HCT116 (cell line): ENCODE measurements around the gene ACTN4. TPM values are rescaled to one million over a fixed set of nuclear protein-coding genes. Genes with fewer than 3 reads are reported as not detected.

ENCODE experiments used
- ATAC-seq: fragments of 200-7000 bp; cut with Tn5 transposase; 2 replicates; pipeline ENCODE4 v1.9.1; 2020; ENCODE audit warnings: mild to moderate bottlenecking, moderate library complexity
- BruUV-seq: library from RNA; stranded (reverse); fragments of 400-500 nt; replicated peaks from 2 replicates; lab custom pipeline; 2021; lab: Mats Ljungman, UMichigan
- CTCF ChIA-PET: fragments of 300-600 bp; sonication (Branson Sonifier 250); formaldehyde crosslinking; loops from one replicate; lab custom pipeline; 2021; ENCODE audit warnings: antibody characterized with exemption; lab: Charles Lee
- POLR2A ChIA-PET: fragments of 300-600, 350-600 bp; sonication (Branson Sonifier 250); formaldehyde crosslinking; loops from one replicate; lab custom pipeline; 2021; ENCODE audit warnings: antibody characterized with exemption; lab: Charles Lee
- RAD21 ChIA-PET, 2 experiments: fragments of 300-600 bp; sonication (Branson Sonifier 250); formaldehyde crosslinking; loops; one replicate each; lab custom pipeline; 2023; ENCODE audit warnings: low total read pairs in 2 of 2; ENCODE audit not compliant: uncharacterized antibody in 2 of 2, unreplicated experiment in 2 of 2, low non-redundant PET in 1 of 2; lab: Charles Lee
- DNase-seq: peaks from one replicate; pipeline ENCODE4 v3.0.0-alpha.2; 2010; ENCODE audit warnings: low read depth, low spot score
- H2AFZ ChIP-seq: fragments of 200-600 bp; shearing (Covaris generic), sonication (generic); 2 replicates; pipeline ENCODE4 v1.6.1; 2017; ENCODE audit warnings: low read depth, mixed run types, mixed read lengths, antibody characterized with exemption, low read length; ENCODE audit not compliant: poor library complexity, severe bottlenecking
- H3K27ac ChIP-seq: 2 replicates; pipeline ENCODE4 v1.5.1; 2012; ENCODE audit warnings: low read depth, low read length
- H3K27me3 ChIP-seq: fragments of 200-600 bp; sonication (generic); 2 replicates; pipeline ENCODE4 v1.6.1; 2016; ENCODE audit warnings: mixed run types, low read length, mixed read lengths; ENCODE audit not compliant: insufficient read depth
- H3K36me3 ChIP-seq, 2 experiments: fragments of 200-500 bp in 1 of 2; fragments of 200-600 bp in 1 of 2; sonication (Bioruptor generic) in 1 of 2; sonication (generic) in 1 of 2; 2 replicates each; pipeline versions ENCODE4 v1.5.1 to v1.6.1; 2014 to 2016; ENCODE audit warnings: low read length in 2 of 2, inconsistent platforms in 1 of 2, mixed read lengths in 1 of 2, mixed run types in 1 of 2; ENCODE audit not compliant: insufficient read depth in 2 of 2, control insufficient read depth in 1 of 2
- H3K4me1 ChIP-seq, 2 experiments: fragments of 200-600 bp in 1 of 2; sonication (generic) in 1 of 2; 2 replicates each; pipeline versions ENCODE4 v1.5.1 to v1.6.1; 2012 to 2017; ENCODE audit warnings: low read length in 2 of 2, inconsistent platforms in 1 of 2, mild to moderate bottlenecking in 1 of 2, mixed read lengths in 1 of 2, mixed run types in 1 of 2, moderate library complexity in 1 of 2; ENCODE audit not compliant: insufficient read depth in 2 of 2, control insufficient read depth in 1 of 2
- H3K4me2 ChIP-seq: fragments of 200-600 bp; sonication (generic); 2 replicates; pipeline ENCODE4 v1.6.1; 2017; ENCODE audit warnings: mixed run types, low read length, mixed read lengths
- H3K4me3 ChIP-seq, 2 experiments: fragments of 200-600 bp in 1 of 2; sonication (generic) in 1 of 2; replicated peaks in 1 of 2; 2 replicates each; pipeline ENCODE4 v1.5.1; 2011 to 2016; ENCODE audit warnings: low read length in 2 of 2, control low read depth in 1 of 2, low read depth in 1 of 2, mild to moderate bottlenecking in 1 of 2, mixed read lengths in 1 of 2, mixed run types in 1 of 2
- H3K79me2 ChIP-seq: fragments of 200-600 bp; sonication (generic); 2 replicates; pipeline ENCODE4 v1.6.1; 2017; ENCODE audit warnings: mild to moderate bottlenecking, mixed run types, low read length, moderate library complexity, mixed read lengths; ENCODE audit not compliant: insufficient read depth
- H3K9ac ChIP-seq: fragments of 200-600 bp; sonication (generic); 2 replicates; pipeline ENCODE4 v1.6.1; 2016; ENCODE audit warnings: low read length, mixed read lengths
- H3K9me2 ChIP-seq: fragments of 200-600 bp; sonication (generic), shearing (Covaris generic); 2 replicates; pipeline ENCODE4 v1.6.1; 2017; ENCODE audit warnings: mixed run types, mild to moderate bottlenecking, moderate library complexity; ENCODE audit not compliant: insufficient read depth
- H3K9me3 ChIP-seq, 2 experiments: fragments of 200-500 bp in 1 of 2; fragments of 200-600 bp in 1 of 2; sonication (Bioruptor generic) in 1 of 2; sonication (generic) in 1 of 2; 2 replicates each; pipeline ENCODE4 v1.6.1; 2014 to 2017; ENCODE audit warnings: low read length in 2 of 2, mixed read lengths in 2 of 2, inconsistent platforms in 1 of 2, low read depth in 1 of 2, mild to moderate bottlenecking in 1 of 2, mixed run types in 1 of 2, moderate library complexity in 1 of 2; ENCODE audit not compliant: control insufficient read depth in 1 of 2, insufficient read depth in 1 of 2
- H4K20me1 ChIP-seq: fragments of 200-600 bp; sonication (generic), shearing (Covaris generic); 2 replicates; pipeline ENCODE4 v1.6.1; 2017; ENCODE audit warnings: mixed run types, mild to moderate bottlenecking, moderate library complexity; ENCODE audit not compliant: insufficient read depth
- CBX3 ChIP-seq: IDR thresholded peaks from 2 replicates; pipeline ENCODE4 v1.6.1; 2012; ENCODE audit warnings: low read depth
- CEBPB ChIP-seq: IDR thresholded peaks from 2 replicates; pipeline ENCODE4 v1.6.1; 2012; ENCODE audit warnings: low read depth
- EGR1 ChIP-seq: IDR thresholded peaks from 2 replicates; pipeline ENCODE4 v1.6.1; 2012; ENCODE audit warnings: low read depth
- EZH2 ChIP-seq: fragments of 200-600 bp; sonication (generic); IDR thresholded peaks from 2 replicates; pipeline ENCODE4 v1.6.1; 2017; ENCODE audit warnings: antibody characterized with exemption, mixed run types
- EZH2phosphoT487 ChIP-seq: fragments of 200-600 bp; IDR thresholded peaks from 2 replicates; pipeline ENCODE4 v1.6.1; 2018; ENCODE audit warnings: antibody characterized with exemption, borderline replicate concordance
- FOSL1 ChIP-seq: IDR thresholded peaks from 2 replicates; pipeline ENCODE4 v1.6.1; 2012; ENCODE audit warnings: low read depth
- JUND ChIP-seq: IDR thresholded peaks from 2 replicates; pipeline ENCODE4 v1.6.1; 2012
- POLR2A ChIP-seq: IDR thresholded peaks from 2 replicates; pipeline ENCODE4 v1.7.0; 2011; ENCODE audit warnings: borderline replicate concordance; ENCODE audit not compliant: insufficient read depth, insufficient read length; ENCODE audit errors: extremely low read depth
- POLR2AphosphoS5 ChIP-seq: IDR thresholded peaks from 2 replicates; pipeline ENCODE4 v1.6.1; 2011; ENCODE audit warnings: mild to moderate bottlenecking, low read depth, low read length, moderate library complexity
- RAD21 ChIP-seq: IDR thresholded peaks from 2 replicates; pipeline ENCODE4 v1.6.1; 2012; ENCODE audit warnings: low read depth, mild to moderate bottlenecking
- SIN3A ChIP-seq: IDR thresholded peaks from 2 replicates; pipeline ENCODE4 v1.6.1; 2012; ENCODE audit warnings: low read depth
- TCF7L2 ChIP-seq: IDR thresholded peaks from 2 replicates; pipeline ENCODE4 v1.7.0; 2011; ENCODE audit warnings: borderline replicate concordance, inconsistent platforms; ENCODE audit not compliant: insufficient read depth, insufficient read length; ENCODE audit errors: extremely low read depth
- YY1 ChIP-seq: IDR thresholded peaks from 2 replicates; pipeline ENCODE4 v1.6.1; 2011; ENCODE audit warnings: low read length, low read depth, moderate library complexity, mild to moderate bottlenecking; ENCODE audit not compliant: insufficient replicate concordance; ENCODE audit errors: extremely low read depth
- ZNF274 ChIP-seq: fragments of 200-500 bp; sonication (Bioruptor generic); IDR thresholded peaks from 2 replicates; pipeline ENCODE4 v1.6.1; 2014; ENCODE audit warnings: mild to moderate bottlenecking, low read depth, low read length, inconsistent platforms
- intact Hi-C: fragments of 100-400 bp; cut with micrococcal nuclease; formaldehyde crosslinking; loops from 2 replicates; pipeline ENCODE4 v1.10.0; 2022
- total RNA-seq: library from RNA; stranded (reverse); gene quantifications from one replicate; pipeline ENCODE4 v1.2.1, GENCODE V29; 2021; ENCODE audit not compliant: unreplicated experiment
- TF ChIP-seq, protein P1 (sequence below): IDR thresholded peaks from 2 replicates; pipeline ENCODE4 v1.6.1; 2011; ENCODE audit warnings: mild to moderate bottlenecking, low read length, moderate library complexity; ENCODE audit not compliant: insufficient replicate concordance; ENCODE audit errors: extremely low read depth
- TF ChIP-seq, protein P2 (sequence below): IDR thresholded peaks from 2 replicates; pipeline ENCODE4 v1.6.1; 2012
- TF ChIP-seq, protein P3 (sequence below), 3 experiments: fragments of 200-600 bp in 1 of 3; sonication (generic) in 1 of 3; IDR thresholded peaks in 2 of 3; conservative IDR thresholded peaks in 1 of 3; 2 replicates each; pipeline ENCODE4 v1.5.1; 2012 to 2017; ENCODE audit warnings: low read depth in 2 of 3, low read length in 2 of 3, antibody characterized with exemption in 1 of 3, borderline replicate concordance in 1 of 3, control low read depth in 1 of 3, mild to moderate bottlenecking in 1 of 3, mixed read lengths in 1 of 3, mixed run types in 1 of 3, moderate library complexity in 1 of 3; ENCODE audit not compliant: insufficient read depth in 1 of 3
- TF ChIP-seq, protein P4 (sequence below): IDR thresholded peaks from 2 replicates; pipeline ENCODE4 v1.6.1; 2012
- TF ChIP-seq, protein P5 (sequence below): IDR thresholded peaks from 2 replicates; pipeline ENCODE4 v1.6.1; 2012; ENCODE audit warnings: low read depth

ACTN4 gene
- total RNA-seq, 1 experiment from 2014 or later, result 651 TPM

DNA sequence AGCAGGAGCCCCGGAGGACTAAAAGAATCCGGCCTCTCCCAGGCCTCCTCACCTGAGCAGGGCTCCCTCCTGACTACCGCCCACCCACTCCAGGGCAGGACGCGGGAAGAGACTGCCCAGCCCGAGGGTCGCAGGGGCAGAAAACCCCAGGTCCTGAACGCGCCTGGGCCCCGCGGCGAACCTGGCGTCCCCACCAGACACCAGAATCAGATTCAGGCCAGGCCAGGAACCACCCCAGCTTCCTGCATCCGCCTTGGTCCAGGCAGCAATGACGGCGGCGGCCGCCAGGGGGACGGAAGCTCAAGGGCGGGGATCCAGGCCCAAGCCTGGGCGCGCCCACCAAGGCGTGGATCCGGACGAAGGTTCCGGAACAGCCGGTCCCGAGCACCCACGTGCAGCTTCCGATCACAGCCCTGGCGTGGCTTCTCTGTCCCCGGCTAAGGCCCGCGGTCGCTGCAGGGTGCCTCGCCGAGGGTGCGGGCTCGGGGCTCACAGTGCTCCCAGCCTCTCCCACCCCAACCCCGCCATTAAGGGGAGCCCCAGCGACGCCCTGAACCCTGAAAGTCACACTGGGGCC lies 122.3 kb downstream of the ACTN4 start:
- Histone ChIP-seq H3K4me1 (peaks cover 0 to 6% of the 10 kb centered on the region in 2 experiments; a peak in 1 of 4 replicates), H3K79me2 (no peaks in the 10 kb centered on the region), H3K9me3 (no peaks in the 10 kb centered on the region), H4K20me1 (no peaks in the 10 kb centered on the region), H3K27me3 (no peaks in the 10 kb centered on the region), H3K4me2 (0 out of 2 replicates have a peak overlapping the region, but pooled peaks have one; percentile 39), H2AFZ (no peak overlapping the region), H3K4me3 (no peak overlapping the region), H3K9ac (no peak overlapping the region), H3K27ac (peak overlapping the region; percentile 52; the same call in 1 of the 2 replicates), H3K36me3 (no peaks in the 10 kb centered on the region), H3K9me2 (no peaks in the 10 kb centered on the region)
- RAD21 ChIA-PET, result no interaction called here
- intact Hi-C loops, result no loop called here
- no TSS peak for BruUV-seq
- DNase-seq (peak; percentile 19), ATAC-seq (peak; percentile 79)
- POLR2A ChIA-PET, result interaction anchor here (1.3 kb wide), 1 partner anchor 53 kb away, joined by 6 read pairs; no protein-coding TSS in a partner anchor
- CTCF ChIA-PET, result interaction anchor here (0.7 to 1.7 kb wide), 11 partner anchors 9 to 161 kb away, joined by 3 to 10 read pairs (median 3); partner anchors contain the start of genes LGALS7B, MRPS12, NFKBIB and SARS2
- TF ChIP-seq POLR2A (no peak), JUND (no peak), EZH2phosphoT487 (no peak), EZH2 (no peak), RAD21 (peak; percentile 57), EGR1 (no peak), YY1 (no peak), POLR2AphosphoS5 (no peak), FOSL1 (no peak), ZNF274 (no peak), CBX3 (no peak), CEBPB (no peak), TCF7L2 (no peak), SIN3A (no peak)
- TF ChIP-seq, protein P1, sequence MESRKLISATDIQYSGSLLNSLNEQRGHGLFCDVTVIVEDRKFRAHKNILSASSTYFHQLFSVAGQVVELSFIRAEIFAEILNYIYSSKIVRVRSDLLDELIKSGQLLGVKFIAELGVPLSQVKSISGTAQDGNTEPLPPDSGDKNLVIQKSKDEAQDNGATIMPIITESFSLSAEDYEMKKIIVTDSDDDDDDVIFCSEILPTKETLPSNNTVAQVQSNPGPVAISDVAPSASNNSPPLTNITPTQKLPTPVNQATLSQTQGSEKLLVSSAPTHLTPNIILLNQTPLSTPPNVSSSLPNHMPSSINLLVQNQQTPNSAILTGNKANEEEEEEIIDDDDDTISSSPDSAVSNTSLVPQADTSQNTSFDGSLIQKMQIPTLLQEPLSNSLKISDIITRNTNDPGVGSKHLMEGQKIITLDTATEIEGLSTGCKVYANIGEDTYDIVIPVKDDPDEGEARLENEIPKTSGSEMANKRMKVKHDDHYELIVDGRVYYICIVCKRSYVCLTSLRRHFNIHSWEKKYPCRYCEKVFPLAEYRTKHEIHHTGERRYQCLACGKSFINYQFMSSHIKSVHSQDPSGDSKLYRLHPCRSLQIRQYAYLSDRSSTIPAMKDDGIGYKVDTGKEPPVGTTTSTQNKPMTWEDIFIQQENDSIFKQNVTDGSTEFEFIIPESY, result no peak
- TF ChIP-seq, protein P2, sequence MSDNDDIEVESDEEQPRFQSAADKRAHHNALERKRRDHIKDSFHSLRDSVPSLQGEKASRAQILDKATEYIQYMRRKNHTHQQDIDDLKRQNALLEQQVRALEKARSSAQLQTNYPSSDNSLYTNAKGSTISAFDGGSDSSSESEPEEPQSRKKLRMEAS, result peak; percentile 39; the same call in 1 of the 2 replicates
- TF ChIP-seq, protein P3, sequence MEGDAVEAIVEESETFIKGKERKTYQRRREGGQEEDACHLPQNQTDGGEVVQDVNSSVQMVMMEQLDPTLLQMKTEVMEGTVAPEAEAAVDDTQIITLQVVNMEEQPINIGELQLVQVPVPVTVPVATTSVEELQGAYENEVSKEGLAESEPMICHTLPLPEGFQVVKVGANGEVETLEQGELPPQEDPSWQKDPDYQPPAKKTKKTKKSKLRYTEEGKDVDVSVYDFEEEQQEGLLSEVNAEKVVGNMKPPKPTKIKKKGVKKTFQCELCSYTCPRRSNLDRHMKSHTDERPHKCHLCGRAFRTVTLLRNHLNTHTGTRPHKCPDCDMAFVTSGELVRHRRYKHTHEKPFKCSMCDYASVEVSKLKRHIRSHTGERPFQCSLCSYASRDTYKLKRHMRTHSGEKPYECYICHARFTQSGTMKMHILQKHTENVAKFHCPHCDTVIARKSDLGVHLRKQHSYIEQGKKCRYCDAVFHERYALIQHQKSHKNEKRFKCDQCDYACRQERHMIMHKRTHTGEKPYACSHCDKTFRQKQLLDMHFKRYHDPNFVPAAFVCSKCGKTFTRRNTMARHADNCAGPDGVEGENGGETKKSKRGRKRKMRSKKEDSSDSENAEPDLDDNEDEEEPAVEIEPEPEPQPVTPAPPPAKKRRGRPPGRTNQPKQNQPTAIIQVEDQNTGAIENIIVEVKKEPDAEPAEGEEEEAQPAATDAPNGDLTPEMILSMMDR (IDR thresholded peaks at IDR 0.05 in 2 of 3, conservative IDR thresholded peaks at IDR 0.05 in 1 of 3; ENCODE audit: borderline replicate concordance in 1 of 3, insufficient read depth in 1 of 3, low read depth in 2 of 3, low read length in 2 of 3), result peak; percentile 38 to 67 (median 60); a peak in 5 of 6 replicates
- TF ChIP-seq, protein P4, sequence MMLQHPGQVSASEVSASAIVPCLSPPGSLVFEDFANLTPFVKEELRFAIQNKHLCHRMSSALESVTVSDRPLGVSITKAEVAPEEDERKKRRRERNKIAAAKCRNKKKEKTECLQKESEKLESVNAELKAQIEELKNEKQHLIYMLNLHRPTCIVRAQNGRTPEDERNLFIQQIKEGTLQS, result no peak
- TF ChIP-seq, protein P5, sequence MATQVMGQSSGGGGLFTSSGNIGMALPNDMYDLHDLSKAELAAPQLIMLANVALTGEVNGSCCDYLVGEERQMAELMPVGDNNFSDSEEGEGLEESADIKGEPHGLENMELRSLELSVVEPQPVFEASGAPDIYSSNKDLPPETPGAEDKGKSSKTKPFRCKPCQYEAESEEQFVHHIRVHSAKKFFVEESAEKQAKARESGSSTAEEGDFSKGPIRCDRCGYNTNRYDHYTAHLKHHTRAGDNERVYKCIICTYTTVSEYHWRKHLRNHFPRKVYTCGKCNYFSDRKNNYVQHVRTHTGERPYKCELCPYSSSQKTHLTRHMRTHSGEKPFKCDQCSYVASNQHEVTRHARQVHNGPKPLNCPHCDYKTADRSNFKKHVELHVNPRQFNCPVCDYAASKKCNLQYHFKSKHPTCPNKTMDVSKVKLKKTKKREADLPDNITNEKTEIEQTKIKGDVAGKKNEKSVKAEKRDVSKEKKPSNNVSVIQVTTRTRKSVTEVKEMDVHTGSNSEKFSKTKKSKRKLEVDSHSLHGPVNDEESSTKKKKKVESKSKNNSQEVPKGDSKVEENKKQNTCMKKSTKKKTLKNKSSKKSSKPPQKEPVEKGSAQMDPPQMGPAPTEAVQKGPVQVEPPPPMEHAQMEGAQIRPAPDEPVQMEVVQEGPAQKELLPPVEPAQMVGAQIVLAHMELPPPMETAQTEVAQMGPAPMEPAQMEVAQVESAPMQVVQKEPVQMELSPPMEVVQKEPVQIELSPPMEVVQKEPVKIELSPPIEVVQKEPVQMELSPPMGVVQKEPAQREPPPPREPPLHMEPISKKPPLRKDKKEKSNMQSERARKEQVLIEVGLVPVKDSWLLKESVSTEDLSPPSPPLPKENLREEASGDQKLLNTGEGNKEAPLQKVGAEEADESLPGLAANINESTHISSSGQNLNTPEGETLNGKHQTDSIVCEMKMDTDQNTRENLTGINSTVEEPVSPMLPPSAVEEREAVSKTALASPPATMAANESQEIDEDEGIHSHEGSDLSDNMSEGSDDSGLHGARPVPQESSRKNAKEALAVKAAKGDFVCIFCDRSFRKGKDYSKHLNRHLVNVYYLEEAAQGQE, result no peak
